GM12892 (cell line): ENCODE results near the gene ZNF407.

Experiments
- POLR2A ChIP-seq: IDR thresholded peaks from 2 replicates; pipeline ENCODE4 v1.6.1; 2011; ENCODE audit warnings: low read depth, low read length, control low read depth
- POLR2AphosphoS5 ChIP-seq: IDR thresholded peaks from 2 replicates; pipeline ENCODE4 v1.6.1; 2011; ENCODE audit warnings: low read depth, low read length, control low read depth

GRCh38 chr18:74933930-74934329, 336.3 kb downstream of the ZNF407 start:
- no peak for TF ChIP-seq POLR2AphosphoS5
- no peak for TF ChIP-seq POLR2A
